ENCODE results near the gene TTLL11.

DNA sequence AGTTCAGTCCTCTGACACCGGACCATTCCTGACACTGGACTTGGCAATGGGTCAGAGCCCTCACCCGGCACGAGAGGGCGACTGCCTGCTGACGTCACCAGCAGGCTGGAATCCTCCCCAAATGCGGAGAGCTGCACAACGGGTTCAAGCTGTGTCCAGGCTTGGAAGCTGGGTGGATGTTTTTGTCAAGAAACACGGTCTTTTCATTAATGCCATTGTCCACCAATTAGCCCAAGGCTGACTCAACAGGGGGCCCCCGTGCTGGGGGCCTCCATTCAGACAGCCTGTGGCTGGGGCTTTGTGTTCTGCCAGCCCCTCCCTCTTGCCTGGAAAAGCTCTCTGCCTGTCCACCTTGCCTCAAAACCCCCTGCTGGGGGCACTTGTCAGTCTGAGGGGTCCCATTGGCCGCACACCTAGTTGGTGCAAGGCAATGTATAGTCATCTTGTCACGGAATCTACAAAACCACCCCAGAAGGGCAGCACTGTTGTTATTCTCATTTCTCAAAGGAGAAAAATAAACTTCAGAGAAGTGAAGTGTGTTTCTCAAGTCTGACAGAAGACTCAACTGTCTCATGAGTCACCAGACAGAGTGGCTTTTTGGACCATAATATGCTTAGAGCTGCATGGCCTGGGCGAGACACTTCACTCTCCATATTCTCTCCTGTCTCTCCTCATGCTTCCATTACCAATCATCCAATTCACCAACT lies 41.9 kb upstream of the TTLL11 start:
- TF ChIP-seq, protein P1, sequence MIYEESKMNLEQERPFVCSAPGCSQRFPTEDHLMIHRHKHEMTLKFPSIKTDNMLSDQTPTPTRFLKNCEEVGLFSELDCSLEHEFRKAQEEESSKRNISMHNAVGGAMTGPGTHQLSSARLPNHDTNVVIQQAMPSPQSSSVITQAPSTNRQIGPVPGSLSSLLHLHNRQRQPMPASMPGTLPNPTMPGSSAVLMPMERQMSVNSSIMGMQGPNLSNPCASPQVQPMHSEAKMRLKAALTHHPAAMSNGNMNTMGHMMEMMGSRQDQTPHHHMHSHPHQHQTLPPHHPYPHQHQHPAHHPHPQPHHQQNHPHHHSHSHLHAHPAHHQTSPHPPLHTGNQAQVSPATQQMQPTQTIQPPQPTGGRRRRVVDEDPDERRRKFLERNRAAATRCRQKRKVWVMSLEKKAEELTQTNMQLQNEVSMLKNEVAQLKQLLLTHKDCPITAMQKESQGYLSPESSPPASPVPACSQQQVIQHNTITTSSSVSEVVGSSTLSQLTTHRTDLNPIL (CRISPR knock-in tag; IDR thresholded peaks at IDR 0.05; ENCODE audit: low read depth), result no peak
- TF ChIP-seq ESRRG (CRISPR knock-in tag; IDR thresholded peaks at IDR 0.05) (no peak), ARNTL (CRISPR knock-in tag; IDR thresholded peaks at IDR 0.05; ENCODE audit: borderline replicate concordance, low read depth) (no peak), TCF4 (CRISPR knock-in tag; IDR thresholded peaks at IDR 0.05; ENCODE audit: borderline replicate concordance) (no peak), RARB (CRISPR knock-in tag; IDR thresholded peaks at IDR 0.05) (no peak), SNAI2 (CRISPR knock-in tag; IDR thresholded peaks at IDR 0.05) (no peak), ZFP30 (CRISPR knock-in tag; IDR thresholded peaks at IDR 0.05) (no peak), ZNF565 (CRISPR knock-in tag; conservative IDR thresholded peaks at IDR 0.05; ENCODE audit: low read depth) (no peak), GLIS3 (CRISPR knock-in tag; IDR thresholded peaks at IDR 0.05) (no peak)
- TF ChIP-seq, protein P2, sequence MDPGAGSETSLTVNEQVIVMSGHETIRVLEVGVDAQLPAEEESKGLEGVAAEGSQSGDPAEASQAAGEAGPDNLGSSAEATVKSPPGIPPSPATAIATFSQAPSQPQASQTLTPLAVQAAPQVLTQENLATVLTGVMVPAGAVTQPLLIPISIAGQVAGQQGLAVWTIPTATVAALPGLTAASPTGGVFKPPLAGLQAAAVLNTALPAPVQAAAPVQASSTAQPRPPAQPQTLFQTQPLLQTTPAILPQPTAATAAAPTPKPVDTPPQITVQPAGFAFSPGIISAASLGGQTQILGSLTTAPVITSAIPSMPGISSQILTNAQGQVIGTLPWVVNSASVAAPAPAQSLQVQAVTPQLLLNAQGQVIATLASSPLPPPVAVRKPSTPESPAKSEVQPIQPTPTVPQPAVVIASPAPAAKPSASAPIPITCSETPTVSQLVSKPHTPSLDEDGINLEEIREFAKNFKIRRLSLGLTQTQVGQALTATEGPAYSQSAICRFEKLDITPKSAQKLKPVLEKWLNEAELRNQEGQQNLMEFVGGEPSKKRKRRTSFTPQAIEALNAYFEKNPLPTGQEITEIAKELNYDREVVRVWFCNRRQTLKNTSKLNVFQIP (CRISPR knock-in tag; IDR thresholded peaks at IDR 0.05; ENCODE audit: borderline replicate concordance, low read depth), result no peak

All from SK-N-SH treated with all-trans-retinoic acid at 6 μM for 48 hours (cell line).